ENCODE results near the gene IKZF3. TPM values are rescaled to one million over a fixed set of nuclear protein-coding genes. Genes with fewer than 3 reads are reported as not detected.
"Not testable (repeated sequence)": the region's sequence is repeated elsewhere in the genome, so short reads cannot be mapped to it uniquely, and the experiment has no call there.

Gene IKZF3
- total and polyA plus RNA-seq, 7 experiments from 2014 or later, result 9.7 to 77.8 (median 55.5) TPM

- Mint-ChIP-seq H3K27ac (no peak overlapping the region), H3K4me3 (no peak overlapping the region), H3K4me1 (peaks cover 9 to 20% (median 15%) of the 10 kb centered on the region in 7 donors), H3K9me3 (peaks cover 0 to under 1% (median 0%) of the 10 kb centered on the region in 11 donors), H3K27me3 (no peaks in the 10 kb centered on the region), H3K36me3 (no peaks in the 10 kb centered on the region)
- ATAC-seq (no peak), DNase-seq (no peak)
- POLR2A ChIA-PET, result interaction anchor here (0.7 to 2.1 kb wide), 3 partner anchors 19 to 69 kb away, joined by 4 to 8 read pairs (median 4); partner anchors contain the start of gene MIEN1
- Histone ChIP-seq H3K27ac (ENCODE audit: low read depth, low read length) (no peak overlapping the region), H3K9me3 (ENCODE audit: control insufficient read depth in 2 of 3, low read length in 3 of 3) (no peaks in the 10 kb centered on the region), H3K4me1 (ENCODE audit: control insufficient read depth in 2 of 2, insufficient read depth in 2 of 2, low read length in 2 of 2) (peaks cover 14 to 19% of the 10 kb centered on the region in 2 donors), H3K36me3 (ENCODE audit: control insufficient read depth in 2 of 3, insufficient read depth in 3 of 3, low read length in 3 of 3) (no peaks in the 10 kb centered on the region), H3K4me3 (ENCODE audit: low read length) (no peak overlapping the region), H3K27me3 (ENCODE audit: control insufficient read depth in 2 of 2, insufficient read depth in 2 of 2, low read length in 2 of 2) (no peaks in the 10 kb centered on the region)
- intact Hi-C loops (cut with micrococcal nuclease), result loop anchor here in 1 of 2 donors (5.0 kb wide), 2 partner anchors 113 to 288 kb away; partner anchors contain the start of genes CDK12 and STARD3
- CTCF ChIA-PET, result interaction anchor here (1.1 to 3.3 kb wide), 3 partner anchors 111 to 128 kb away, joined by 3 to 27 read pairs (median 4); no protein-coding TSS in a partner anchor
Measured at GRCh38 chr17:39750131-39751015, 113.7 kb downstream of the IKZF3 start.

GRCh38 chr17:39748444-39749034 lies 115.6 kb downstream of the IKZF3 start:
- ATAC-seq; H3K9me3 ChIP-seq (ENCODE audit: control insufficient read depth in 2 of 3, low read length in 3 of 3); H3K9me3 Mint-ChIP-seq; H3K36me3 ChIP-seq (ENCODE audit: control insufficient read depth in 2 of 3, insufficient read depth in 3 of 3, low read length in 3 of 3); H3K4me3 Mint-ChIP-seq; DNase-seq; H3K4me3 ChIP-seq (ENCODE audit: low read length); H3K4me1 ChIP-seq (ENCODE audit: control insufficient read depth in 2 of 2, insufficient read depth in 2 of 2, low read length in 2 of 2); intact Hi-C loops (cut with micrococcal nuclease); H3K27ac ChIP-seq (ENCODE audit: low read depth, low read length); H3K36me3 Mint-ChIP-seq; H3K27me3 Mint-ChIP-seq; CTCF ChIA-PET; H3K27me3 ChIP-seq (ENCODE audit: control insufficient read depth in 2 of 2, insufficient read depth in 2 of 2, low read length in 2 of 2): not testable (repeated sequence)
- H3K27ac Mint-ChIP-seq, result peak overlapping the region in 1 of 9 donors; percentile 66
- POLR2A ChIA-PET, result interaction anchor here (0.6 to 2.1 kb wide), 4 partner anchors 13 to 450 kb away, joined by 3 to 8 read pairs (median 4); partner anchors contain the start of genes MIEN1 and PGAP3
- peaks cover 4 to 14% (median 9%) of the 10 kb centered on the region in 7 donors for H3K4me1 Mint-ChIP-seq

GRCh38 chr17:39747745-39748144 lies 116.4 kb downstream of the IKZF3 start:
- Histone ChIP-seq H3K9me3 (ENCODE audit: control insufficient read depth in 2 of 3, low read length in 3 of 3) (no peaks in the 10 kb centered on the region), H3K27ac (ENCODE audit: low read depth, low read length) (no peak overlapping the region), H3K4me1 (ENCODE audit: control insufficient read depth in 2 of 2, insufficient read depth in 2 of 2, low read length in 2 of 2) (peaks cover 0 to 1% of the 10 kb centered on the region in 2 donors), H3K4me3 (ENCODE audit: low read length) (no peak overlapping the region), H3K36me3 (ENCODE audit: control insufficient read depth in 2 of 3, insufficient read depth in 3 of 3, low read length in 3 of 3) (no peaks in the 10 kb centered on the region), H3K27me3 (ENCODE audit: control insufficient read depth in 2 of 2, insufficient read depth in 2 of 2, low read length in 2 of 2) (no peaks in the 10 kb centered on the region)
- DNase-seq, result no peak
- H3K27ac Mint-ChIP-seq, result no peak overlapping the region
- no peak overlapping the region for H3K4me3 Mint-ChIP-seq
- ChIA-PET CTCF (no interaction called here), POLR2A (interaction anchor here (0.7 kb wide), 1 partner anchor 15 kb away, joined by 3 read pairs; no protein-coding TSS in a partner anchor)
- H3K4me1 Mint-ChIP-seq, result peaks cover 0 to 6% (median 3%) of the 10 kb centered on the region in 7 donors
- no peaks in the 10 kb centered on the region for H3K9me3 Mint-ChIP-seq
- no peak for ATAC-seq
- no peaks in the 10 kb centered on the region for H3K36me3 Mint-ChIP-seq
- no peaks in the 10 kb centered on the region for H3K27me3 Mint-ChIP-seq
- intact Hi-C loops (cut with micrococcal nuclease), result no loop called here

GRCh38 chr17:39746145-39746461 lies 118.0 kb downstream of the IKZF3 start:
- ATAC-seq (no peak), DNase-seq (no peak)
- H3K36me3 ChIP-seq (ENCODE audit: control insufficient read depth in 2 of 3, insufficient read depth in 3 of 3, low read length in 3 of 3), result no peaks in the 10 kb centered on the region
- ChIA-PET POLR2A (no interaction called here), CTCF (no interaction called here)
- no peaks in the 10 kb centered on the region for H3K4me1 Mint-ChIP-seq
- intact Hi-C loops (cut with micrococcal nuclease), result no loop called here
- H3K27me3 Mint-ChIP-seq, result peaks cover 0 to 6% (median 0%) of the 10 kb centered on the region in 5 donors
- H3K27me3 ChIP-seq (ENCODE audit: control insufficient read depth in 2 of 2, insufficient read depth in 2 of 2, low read length in 2 of 2), result no peaks in the 10 kb centered on the region
- no peaks in the 10 kb centered on the region for H3K9me3 ChIP-seq (ENCODE audit: control insufficient read depth in 2 of 3, low read length in 3 of 3)
- H3K4me1 ChIP-seq (ENCODE audit: control insufficient read depth in 2 of 2, insufficient read depth in 2 of 2, low read length in 2 of 2), result no peaks in the 10 kb centered on the region
- H3K4me3 ChIP-seq (ENCODE audit: low read length), result no peak overlapping the region
- H3K9me3 Mint-ChIP-seq, result no peaks in the 10 kb centered on the region
- H3K4me3 Mint-ChIP-seq, result no peak overlapping the region
- no peak overlapping the region for H3K27ac Mint-ChIP-seq
- no peak overlapping the region for H3K27ac ChIP-seq (ENCODE audit: low read depth, low read length)
- no peaks in the 10 kb centered on the region for H3K36me3 Mint-ChIP-seq

- Histone ChIP-seq H3K4me1 (ENCODE audit: control insufficient read depth in 2 of 2, insufficient read depth in 2 of 2, low read length in 2 of 2) (no peaks in the 10 kb centered on the region), H3K27ac (ENCODE audit: low read depth, low read length) (no peak overlapping the region), H3K27me3 (ENCODE audit: control insufficient read depth in 2 of 2, insufficient read depth in 2 of 2, low read length in 2 of 2) (no peaks in the 10 kb centered on the region), H3K36me3 (ENCODE audit: control insufficient read depth in 2 of 3, insufficient read depth in 3 of 3, low read length in 3 of 3) (no peaks in the 10 kb centered on the region), H3K4me3 (ENCODE audit: low read length) (no peak overlapping the region), H3K9me3 (ENCODE audit: control insufficient read depth in 2 of 3, low read length in 3 of 3) (no peaks in the 10 kb centered on the region)
- Mint-ChIP-seq H3K4me3 (no peak overlapping the region), H3K27me3 (peaks cover 0 to 6% (median 0%) of the 10 kb centered on the region in 5 donors), H3K36me3 (no peaks in the 10 kb centered on the region), H3K9me3 (peaks cover 0 to 2% (median 0%) of the 10 kb centered on the region in 11 donors), H3K4me1 (peaks cover 0 to 3% (median 0%) of the 10 kb centered on the region in 7 donors), H3K27ac (no peak overlapping the region)
- ChIA-PET POLR2A (interaction anchor here (0.9 to 1.0 kb wide), 2 partner anchors 13 to 15 kb away, joined by 3 read pairs; partner anchors contain the start of gene MIEN1), CTCF (no interaction called here)
- DNase-seq (no peak), ATAC-seq (no peak)
- intact Hi-C loops (cut with micrococcal nuclease), result no loop called here
Measured at GRCh38 chr17:39745335-39746144, 118.6 kb downstream of the IKZF3 start.

GRCh38 chr17:39744836-39745215 lies 119.3 kb downstream of the IKZF3 start:
- intact Hi-C loops (cut with micrococcal nuclease), result no loop called here
- Histone ChIP-seq H3K9me3 (ENCODE audit: control insufficient read depth in 2 of 3, low read length in 3 of 3) (no peaks in the 10 kb centered on the region), H3K4me3 (ENCODE audit: low read length) (no peak overlapping the region), H3K27ac (ENCODE audit: low read depth, low read length) (no peak overlapping the region), H3K27me3 (ENCODE audit: control insufficient read depth in 2 of 2, insufficient read depth in 2 of 2, low read length in 2 of 2) (no peaks in the 10 kb centered on the region), H3K36me3 (ENCODE audit: control insufficient read depth in 2 of 3, insufficient read depth in 3 of 3, low read length in 3 of 3) (no peaks in the 10 kb centered on the region), H3K4me1 (ENCODE audit: control insufficient read depth in 2 of 2, insufficient read depth in 2 of 2, low read length in 2 of 2) (no peaks in the 10 kb centered on the region)
- Mint-ChIP-seq H3K27me3 (peaks cover 0 to 11% (median 0%) of the 10 kb centered on the region in 5 donors), H3K4me1 (peaks cover 0 to 11% (median 2%) of the 10 kb centered on the region in 7 donors), H3K4me3 (no peak overlapping the region), H3K27ac (no peak overlapping the region), H3K36me3 (no peaks in the 10 kb centered on the region), H3K9me3 (peaks cover 0 to 2% (median 0%) of the 10 kb centered on the region in 11 donors)
- ChIA-PET POLR2A (interaction anchor here (0.9 to 1.0 kb wide), 2 partner anchors 14 kb away, joined by 3 read pairs; partner anchors contain the start of gene MIEN1), CTCF (interaction anchor here (0.6 kb wide), 1 partner anchor 131 kb away, joined by 3 read pairs; no protein-coding TSS in a partner anchor)
- DNase-seq (no peak), ATAC-seq (no peak)

Measured in naive thymus-derived CD4-positive, alpha-beta T cell (primary cell).